ENCODE data around the gene DHX30. TPM values are rescaled to one million over a fixed set of nuclear protein-coding genes. Genes with fewer than 3 reads are reported as not detected.
A peak's percentile ranks its signal among the peaks of the same experiment; 100 is the strongest.
"Not testable (repeated sequence)": the region's sequence is repeated elsewhere in the genome, so short reads cannot be mapped to it uniquely, and the experiment has no call there.

The DHX30 gene
- total RNA-seq, 2 donors from 2014 or later, result 60.2 to 68.4 TPM

DNA sequence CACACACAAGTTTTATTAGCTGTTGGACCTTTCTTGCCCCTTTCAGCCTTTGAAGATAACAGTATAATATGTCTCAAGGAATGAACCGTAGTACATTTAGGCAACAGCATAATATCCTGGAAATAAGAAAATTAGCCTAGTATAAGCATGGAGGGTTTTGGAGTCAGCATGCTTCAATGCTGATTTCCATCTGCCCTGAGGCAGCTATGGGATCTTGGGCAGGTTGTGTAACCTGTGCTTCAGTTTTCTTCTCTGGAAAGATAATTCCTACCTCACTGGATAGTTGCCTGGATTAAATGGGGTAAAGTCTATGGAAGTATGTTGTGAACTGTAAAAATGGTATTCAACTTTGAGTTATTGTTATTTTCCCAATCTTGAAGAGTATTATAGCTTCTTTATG, 1.6 kb downstream of the DHX30 start:
- H3K4me3 ChIP-seq, result no peak overlapping the region
- peaks cover 17 to 22% of the 10 kb centered on the region in 2 donors for H3K4me1 ChIP-seq (ENCODE audit: control insufficient read depth in 1 of 2, low read depth in 2 of 2)
- no peak overlapping the region for H3K27ac ChIP-seq
- H3K36me3 ChIP-seq, result peaks cover 3% of the 10 kb centered on the region
- no peak for DNase-seq (ENCODE audit: low spot score)
- H3K9me3 ChIP-seq, result no peaks in the 10 kb centered on the region
- TF ChIP-seq, protein P1, sequence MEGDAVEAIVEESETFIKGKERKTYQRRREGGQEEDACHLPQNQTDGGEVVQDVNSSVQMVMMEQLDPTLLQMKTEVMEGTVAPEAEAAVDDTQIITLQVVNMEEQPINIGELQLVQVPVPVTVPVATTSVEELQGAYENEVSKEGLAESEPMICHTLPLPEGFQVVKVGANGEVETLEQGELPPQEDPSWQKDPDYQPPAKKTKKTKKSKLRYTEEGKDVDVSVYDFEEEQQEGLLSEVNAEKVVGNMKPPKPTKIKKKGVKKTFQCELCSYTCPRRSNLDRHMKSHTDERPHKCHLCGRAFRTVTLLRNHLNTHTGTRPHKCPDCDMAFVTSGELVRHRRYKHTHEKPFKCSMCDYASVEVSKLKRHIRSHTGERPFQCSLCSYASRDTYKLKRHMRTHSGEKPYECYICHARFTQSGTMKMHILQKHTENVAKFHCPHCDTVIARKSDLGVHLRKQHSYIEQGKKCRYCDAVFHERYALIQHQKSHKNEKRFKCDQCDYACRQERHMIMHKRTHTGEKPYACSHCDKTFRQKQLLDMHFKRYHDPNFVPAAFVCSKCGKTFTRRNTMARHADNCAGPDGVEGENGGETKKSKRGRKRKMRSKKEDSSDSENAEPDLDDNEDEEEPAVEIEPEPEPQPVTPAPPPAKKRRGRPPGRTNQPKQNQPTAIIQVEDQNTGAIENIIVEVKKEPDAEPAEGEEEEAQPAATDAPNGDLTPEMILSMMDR (IDR thresholded peaks at IDR 0.05), result no peak
- H3K27me3 ChIP-seq (replicated peaks; ENCODE audit: insufficient read depth), result no peaks in the 10 kb centered on the region
- ATAC-seq (ENCODE audit: insufficient number of reproducible peaks, low FRiP score, low read depth), result no peak

DNA sequence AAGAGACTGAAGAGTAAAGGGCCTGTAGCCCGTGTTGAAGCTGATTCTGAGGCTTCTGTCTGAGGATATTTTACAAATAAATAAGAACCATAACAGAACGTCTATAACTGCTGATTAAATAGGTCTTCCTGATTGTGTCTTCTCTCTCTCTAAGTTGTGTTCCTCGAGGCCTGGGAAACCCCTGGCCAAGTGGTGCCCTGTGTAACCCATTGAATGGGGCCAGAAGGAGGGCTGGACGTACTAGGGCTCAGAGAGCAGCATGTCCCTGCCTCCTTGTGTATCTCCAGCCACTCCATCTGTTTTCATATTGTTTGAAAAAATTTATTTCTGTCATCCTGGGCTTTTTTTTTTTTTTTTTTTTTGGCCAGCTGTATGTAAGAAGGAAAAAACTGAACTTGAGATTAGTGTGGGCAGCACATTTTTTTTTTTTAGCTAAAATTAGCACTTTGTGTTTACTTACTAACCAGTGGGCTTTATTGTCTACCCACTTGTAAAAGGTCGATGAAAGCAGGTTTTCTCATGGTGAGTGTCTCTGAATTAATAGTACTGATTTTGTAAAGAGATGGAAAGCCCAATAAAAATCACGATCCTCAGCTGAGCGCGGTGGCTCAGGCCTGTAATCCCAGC, 10.7 kb downstream of the DHX30 start:
- peaks cover 29% of the 10 kb centered on the region for H3K36me3 ChIP-seq

GRCh38 chr3:47817609-47818008, 14.7 kb downstream of the DHX30 start:
- ATAC-seq (ENCODE audit: insufficient number of reproducible peaks, low FRiP score, low read depth) (no peak), DNase-seq (ENCODE audit: low spot score) (no peak)
- no peaks in the 10 kb centered on the region for H3K9me3 ChIP-seq
- no peaks in the 10 kb centered on the region for H3K27me3 ChIP-seq (replicated peaks; ENCODE audit: insufficient read depth)
- TF ChIP-seq, protein P1 (IDR thresholded peaks at IDR 0.05), result no peak
- no peaks in the 10 kb centered on the region for H3K4me1 ChIP-seq (ENCODE audit: control insufficient read depth in 1 of 2, low read depth in 2 of 2)
- H3K4me3 ChIP-seq, result no peak overlapping the region
- H3K36me3 ChIP-seq, result peaks cover 22% of the 10 kb centered on the region
- no peak overlapping the region for H3K27ac ChIP-seq

More for the DNA sequence above, 10.7 kb downstream of the DHX30 start:
- Histone ChIP-seq H3K27me3 (replicated peaks; ENCODE audit: insufficient read depth) (no peaks in the 10 kb centered on the region), H3K9me3 (no peaks in the 10 kb centered on the region), H3K4me1 (ENCODE audit: control insufficient read depth in 1 of 2, low read depth in 2 of 2) (no peaks in the 10 kb centered on the region), H3K4me3 (no peak overlapping the region), H3K27ac (no peak overlapping the region)
- DNase-seq (ENCODE audit: low spot score) (no peak), ATAC-seq (ENCODE audit: insufficient number of reproducible peaks, low FRiP score, low read depth) (no peak)
- TF ChIP-seq, protein P1 (IDR thresholded peaks at IDR 0.05), result no peak

- Histone ChIP-seq H3K27ac (peak overlapping the region; percentile 69 to 70), H3K36me3 (peaks cover 16% of the 10 kb centered on the region), H3K27me3 (replicated peaks; ENCODE audit: insufficient read depth) (no peaks in the 10 kb centered on the region), H3K4me1 (ENCODE audit: control insufficient read depth in 1 of 2, low read depth in 2 of 2) (peaks cover 14 to 20% of the 10 kb centered on the region in 2 donors), H3K4me3 (peak overlapping the region; percentile 97), H3K9me3 (no peaks in the 10 kb centered on the region)
- TF ChIP-seq, protein P1 (IDR thresholded peaks at IDR 0.05), result peak; percentile 86
- ATAC-seq (ENCODE audit: insufficient number of reproducible peaks, low FRiP score, low read depth), result peak; percentile 35
- DNase-seq (ENCODE audit: low spot score), result no peak
Measured at GRCh38 chr3:47824541-47825473, 21.9 kb downstream of the DHX30 start.

- Histone ChIP-seq H3K9me3 (no peaks in the 10 kb centered on the region), H3K4me3 (peak overlapping the region; percentile 97), H3K36me3 (peaks cover 18% of the 10 kb centered on the region), H3K4me1 (ENCODE audit: control insufficient read depth in 1 of 2, low read depth in 2 of 2) (peaks cover 14 to 22% of the 10 kb centered on the region in 2 donors), H3K27me3 (replicated peaks; ENCODE audit: insufficient read depth) (no peaks in the 10 kb centered on the region), H3K27ac (peak overlapping the region; percentile 69 to 70)
- DNase-seq (ENCODE audit: low spot score) (no peak), ATAC-seq (ENCODE audit: insufficient number of reproducible peaks, low FRiP score, low read depth) (no peak)
- TF ChIP-seq, protein P1 (IDR thresholded peaks at IDR 0.05), result no peak
Measured at GRCh38 chr3:47825590-47825989, 22.7 kb downstream of the DHX30 start.

- peaks cover 25% of the 10 kb centered on the region for H3K36me3 ChIP-seq
- not testable (repeated sequence) for DNase-seq (ENCODE audit: low spot score); ATAC-seq (ENCODE audit: insufficient number of reproducible peaks, low FRiP score, low read depth); H3K9me3 ChIP-seq; H3K27ac ChIP-seq; H3K27me3 ChIP-seq (replicated peaks; ENCODE audit: insufficient read depth); H3K4me3 ChIP-seq
- H3K4me1 ChIP-seq (ENCODE audit: control insufficient read depth in 1 of 2, low read depth in 2 of 2), result peaks cover 10 to 46% of the 10 kb centered on the region in 2 donors
Measured at GRCh38 chr3:47829482-47829881, 26.5 kb downstream of the DHX30 start.

All from thoracic aorta (tissue), 2 donors.